Measurements from ENCODE around the gene TBC1D17.

Gene TBC1D17

GRCh38 chr19:49894011-49894664, 16.6 kb downstream of the TBC1D17 start:
- DNase-seq (ENCODE audit: low read depth in 2 of 2): no peak

GRCh38 chr19:49894879-49895565, 17.5 kb downstream of the TBC1D17 start:
- DNase-seq (ENCODE audit: low read depth in 2 of 2): peak; percentile 23 to 50

- peak in 1 of 2 donors; percentile 29 for DNase-seq (ENCODE audit: low read depth in 2 of 2)
Measured at GRCh38 chr19:49895566-49896297, 18.2 kb downstream of the TBC1D17 start.

GRCh38 chr19:49896863-49897621, 19.5 kb downstream of the TBC1D17 start, which contains the start of gene IL4I1:
Gene IL4I1, minus strand, starts transcription at chr19:49896887. Its CDS starts 727 bp downstream, at chr19:49896160.
- peak; percentile 33 to 50 for DNase-seq (ENCODE audit: low read depth in 2 of 2)

DNA sequence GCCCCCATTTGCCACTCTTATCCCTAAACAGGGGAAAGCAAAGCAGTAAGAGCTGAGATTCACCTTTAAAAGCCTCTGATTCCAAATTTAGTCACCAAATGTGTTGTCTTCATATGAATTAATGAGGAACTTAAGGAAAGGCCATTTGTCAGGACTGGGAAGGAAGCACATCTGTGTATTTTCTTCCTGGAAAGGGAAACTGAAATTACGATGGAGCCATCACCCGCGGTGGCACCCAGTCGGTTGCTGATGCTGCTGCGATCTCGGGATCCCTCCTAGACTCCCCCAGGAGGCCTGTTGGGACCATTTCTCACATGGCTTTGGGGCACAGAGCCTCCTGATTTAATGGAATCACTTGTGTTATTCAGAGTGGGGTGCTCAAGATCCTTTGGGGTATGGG, 26.6 kb downstream of the TBC1D17 start:
- DNase-seq (ENCODE audit: low read depth in 2 of 2): no peak

- DNase-seq (ENCODE audit: low read depth in 2 of 2): no peak
Measured at GRCh38 chr19:49906879-49907564, 29.5 kb downstream of the TBC1D17 start.

GRCh38 chr19:49907745-49908446, 30.4 kb downstream of the TBC1D17 start:
- no peak for DNase-seq (ENCODE audit: low read depth in 2 of 2)

DNA sequence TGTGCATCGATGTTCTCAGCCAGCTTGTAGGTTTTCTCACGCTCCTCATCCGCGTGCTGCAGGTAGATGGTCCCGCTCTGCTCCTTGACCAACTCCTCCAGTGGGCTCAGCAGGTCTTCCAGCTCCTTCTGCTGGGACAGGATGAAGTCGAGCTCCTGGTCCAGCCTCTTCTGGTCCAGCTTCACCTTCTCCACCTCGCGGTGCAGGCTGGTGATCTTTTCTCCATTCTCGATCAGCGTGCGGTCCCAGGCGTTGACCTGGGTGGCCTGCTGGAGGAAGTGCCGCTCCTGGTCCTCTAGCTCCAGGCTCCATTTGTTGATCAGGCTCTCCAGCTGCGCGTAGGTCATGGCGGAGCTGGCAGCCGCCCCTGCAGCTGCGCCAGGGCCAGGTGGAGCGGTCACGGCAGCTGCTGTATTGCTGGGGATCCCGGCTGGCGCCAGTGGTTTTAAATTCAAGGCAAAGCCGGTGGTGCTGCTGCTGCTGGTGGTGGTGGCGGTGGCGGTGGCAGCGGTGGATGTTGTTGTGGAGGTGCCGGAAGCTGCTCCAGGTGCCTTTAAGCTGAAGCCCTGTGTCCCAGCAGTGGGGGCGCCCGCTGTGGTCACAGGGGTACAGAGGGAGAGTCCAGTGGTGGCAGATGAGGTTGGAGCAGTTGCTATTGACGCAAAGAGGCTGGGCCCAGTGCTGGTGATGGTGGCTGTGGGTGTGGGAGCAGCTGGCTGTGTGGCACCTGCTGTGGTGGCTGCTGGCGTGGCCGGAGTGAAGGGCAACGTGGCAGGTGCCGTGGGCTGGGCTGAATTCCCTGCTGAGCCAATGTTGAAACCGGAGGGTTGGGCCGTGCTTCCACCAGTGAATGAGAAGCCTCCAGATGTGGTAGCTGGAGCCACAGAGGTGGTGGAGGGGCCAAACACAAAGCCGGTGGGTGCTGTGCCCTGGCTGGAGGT, 31.2 kb downstream of the TBC1D17 start:
- DNase-seq (ENCODE audit: low read depth in 2 of 2): no peak

- no peak for DNase-seq (ENCODE audit: low read depth in 2 of 2)
Measured at GRCh38 chr19:49910179-49910578, 32.7 kb downstream of the TBC1D17 start.

GRCh38 chr19:49911381-49912145, 34.1 kb downstream of the TBC1D17 start:
- peak in 1 of 2 donors; percentile 24 for DNase-seq (ENCODE audit: low read depth in 2 of 2)

GRCh38 chr19:49912965-49913685, 35.6 kb downstream of the TBC1D17 start:
- no peak for DNase-seq (ENCODE audit: low read depth in 2 of 2)

DNA sequence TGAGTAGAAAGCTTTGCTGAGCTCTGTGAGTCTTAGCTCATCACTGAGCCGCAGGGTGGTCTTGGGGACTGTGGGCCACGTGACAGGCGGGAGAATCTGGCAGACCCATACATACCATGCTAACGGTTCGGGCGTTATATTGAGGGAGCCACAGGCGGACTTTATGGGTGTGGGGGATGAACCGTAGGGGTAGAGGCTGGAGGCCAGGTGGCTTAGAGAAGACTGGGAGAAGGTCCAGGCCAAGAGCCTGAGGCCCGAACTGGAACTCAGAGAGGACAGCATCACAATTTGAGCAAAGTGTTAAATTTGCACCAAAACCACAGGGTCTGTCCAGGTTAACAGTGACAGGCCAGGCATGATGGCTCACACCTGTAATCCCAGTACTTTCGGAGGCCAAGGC, 36.2 kb downstream of the TBC1D17 start:
- DNase-seq (ENCODE audit: low read depth in 2 of 2): no peak

- DNase-seq (ENCODE audit: low read depth in 2 of 2): no peak
Measured at GRCh38 chr19:49915271-49915670, 37.8 kb downstream of the TBC1D17 start.

DNA sequence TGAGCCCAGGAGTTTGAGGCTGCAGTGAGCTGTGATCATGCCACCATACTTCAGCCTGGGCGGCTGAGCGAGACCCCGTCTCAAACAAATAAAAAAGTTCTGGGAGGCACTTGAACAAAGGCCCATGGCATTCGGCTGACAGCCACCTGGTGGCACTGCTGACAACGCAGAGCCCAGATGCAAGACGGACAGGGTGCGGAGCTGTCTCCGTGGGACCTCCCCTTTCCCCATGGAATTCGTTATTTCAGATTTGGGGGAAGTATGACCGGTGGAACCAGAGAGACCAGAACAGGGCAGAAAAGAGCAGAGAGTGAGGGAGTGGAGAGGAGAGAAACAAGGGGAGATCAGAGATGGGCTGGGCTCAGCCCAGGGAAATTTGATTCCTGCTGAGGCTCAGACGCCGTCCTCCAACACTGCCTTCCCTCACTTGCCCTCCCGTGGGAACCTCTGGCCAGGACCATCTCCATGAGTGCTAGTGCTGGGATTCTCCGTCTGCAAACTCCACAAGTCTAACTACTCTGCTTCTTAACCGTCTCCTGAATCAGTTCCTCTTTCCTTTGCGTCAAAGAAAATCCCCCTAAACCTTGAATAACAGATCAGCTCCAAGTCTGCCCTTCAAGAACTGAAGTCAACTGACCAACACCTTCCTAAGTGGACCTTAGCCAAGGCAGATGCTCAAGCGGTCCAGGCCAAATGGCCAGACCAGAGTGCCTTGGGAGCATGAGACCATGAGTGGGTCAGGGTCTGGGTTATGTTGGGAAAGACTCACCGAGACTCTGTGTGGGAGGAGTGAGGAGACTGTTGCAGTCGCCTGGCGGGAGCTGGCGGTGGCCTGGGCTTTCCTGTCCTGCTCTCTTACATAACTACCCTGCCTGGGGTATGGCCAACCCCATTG, 39.6 kb downstream of the TBC1D17 start:
- no peak for DNase-seq (ENCODE audit: low read depth in 2 of 2)

DNA sequence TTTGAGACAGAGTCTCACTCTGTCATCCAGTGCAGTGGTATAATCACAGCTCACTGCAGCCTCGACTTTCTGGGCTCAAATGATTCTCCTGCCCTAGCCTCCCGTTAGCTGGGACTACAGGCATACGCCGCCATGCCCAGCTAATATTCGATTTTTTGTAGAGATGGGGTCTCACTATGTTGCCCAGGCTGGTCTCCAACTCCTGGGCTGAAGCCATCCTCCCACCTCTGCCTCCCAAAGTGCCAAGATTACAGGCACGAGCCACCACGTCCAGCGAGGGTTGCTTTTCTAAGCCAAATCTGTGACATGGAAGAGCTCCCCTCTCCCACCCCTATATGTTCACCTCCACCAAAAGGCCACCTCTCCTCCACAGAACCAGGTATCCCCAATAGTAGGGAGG, 40.6 kb downstream of the TBC1D17 start:
- DNase-seq (ENCODE audit: low read depth in 2 of 2): no peak

- DNase-seq (ENCODE audit: low read depth in 2 of 2): no peak
Measured at GRCh38 chr19:49920624-49921363, 43.3 kb downstream of the TBC1D17 start.
